HG02884 (cell line): ENCODE results near the gene ST6GALNAC5.
"Not testable (repeated sequence)": the region's sequence is repeated elsewhere in the genome, so short reads cannot be mapped to it uniquely, and the experiment has no call there.

ENCODE experiments used
- ATAC-seq: cut with Tn5 transposase; IDR thresholded peaks from one replicate; pipeline ENCODE4 v1.9.1; 2021; ENCODE audit warnings: mild to moderate bottlenecking, moderate library complexity; ENCODE audit not compliant: unreplicated experiment

Gene ST6GALNAC5

GRCh38 chr1:76933847-76934815, 66.9 kb downstream of the ST6GALNAC5 start:
- ATAC-seq = no peak

GRCh38 chr1:76938304-76938703, 71.0 kb downstream of the ST6GALNAC5 start:
- no peak for ATAC-seq

- no peak for ATAC-seq
Measured at GRCh38 chr1:76939050-76939816, 72.0 kb downstream of the ST6GALNAC5 start.

- no peak for ATAC-seq
Measured at GRCh38 chr1:76939817-76940216, 72.5 kb downstream of the ST6GALNAC5 start.

- no peak for ATAC-seq
Measured at GRCh38 chr1:76940571-76941335, 73.5 kb downstream of the ST6GALNAC5 start.

- ATAC-seq = no peak
Measured at GRCh38 chr1:76942549-76942948, 75.3 kb downstream of the ST6GALNAC5 start.

GRCh38 chr1:76944942-76945341, 77.7 kb downstream of the ST6GALNAC5 start:
- ATAC-seq = no peak

- ATAC-seq = no peak
Measured at GRCh38 chr1:76948846-76949245, 81.6 kb downstream of the ST6GALNAC5 start.

GRCh38 chr1:76949503-76949902, 82.2 kb downstream of the ST6GALNAC5 start:
- ATAC-seq = no peak

GRCh38 chr1:76950306-76950705, 83.0 kb downstream of the ST6GALNAC5 start:
- ATAC-seq = no peak

GRCh38 chr1:76951153-76951552, 83.9 kb downstream of the ST6GALNAC5 start:
- ATAC-seq = no peak

GRCh38 chr1:76955652-76956051, 88.4 kb downstream of the ST6GALNAC5 start:
- ATAC-seq = no peak

- ATAC-seq = no peak
Measured at GRCh38 chr1:76957961-76958360, 90.7 kb downstream of the ST6GALNAC5 start.

- no peak for ATAC-seq
Measured at GRCh38 chr1:76958828-76959227, 91.5 kb downstream of the ST6GALNAC5 start.

GRCh38 chr1:76959556-76959955, 92.3 kb downstream of the ST6GALNAC5 start:
- ATAC-seq = no peak

- ATAC-seq = no peak
Measured at GRCh38 chr1:76961181-76961819, 94.0 kb downstream of the ST6GALNAC5 start.

- no peak for ATAC-seq
Measured at GRCh38 chr1:76961820-76962207, 94.5 kb downstream of the ST6GALNAC5 start.

- not testable (repeated sequence) for ATAC-seq
Measured at GRCh38 chr1:76981267-76981666, 114.0 kb downstream of the ST6GALNAC5 start.

GRCh38 chr1:76989976-76990375, 122.7 kb downstream of the ST6GALNAC5 start:
- no peak for ATAC-seq

GRCh38 chr1:76993036-76993435, 125.8 kb downstream of the ST6GALNAC5 start:
- ATAC-seq = no peak
